ENCODE results near the gene SEC22A.

SEC22A gene

DNA sequence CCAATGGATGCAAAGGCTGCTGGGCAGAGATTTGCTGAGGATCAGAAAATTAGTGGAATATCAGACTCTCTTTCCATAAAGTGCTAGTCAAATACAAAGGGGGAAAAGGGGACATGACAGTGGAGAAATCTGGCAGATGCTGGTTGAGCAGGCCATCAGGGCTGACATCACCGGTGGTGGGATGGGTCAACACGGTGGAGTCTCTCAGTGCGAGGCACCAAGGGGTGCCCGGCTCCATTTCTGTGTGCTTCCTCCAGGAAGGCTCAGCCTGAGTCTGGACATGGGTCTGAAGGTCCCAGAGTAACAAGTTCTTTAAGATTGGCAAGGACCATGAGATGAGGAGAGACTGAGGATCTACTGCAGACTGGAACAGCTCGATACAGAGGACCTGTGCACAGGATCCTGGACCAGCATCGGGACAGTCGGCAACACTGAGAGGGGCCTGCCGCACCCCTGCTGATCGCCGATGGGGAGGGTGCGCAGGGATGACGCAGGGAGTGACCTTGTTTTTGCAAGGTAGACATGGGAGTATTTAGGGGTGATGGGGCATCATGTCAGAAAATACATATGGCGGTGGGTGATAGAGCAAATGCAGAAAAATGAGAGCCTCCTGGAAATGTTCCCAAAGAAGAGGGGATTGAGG is 92.7 kb downstream of the SEC22A start:
- H3K79me2 ChIP-seq (ENCODE audit: insufficient read depth, low read length) = no peaks in the 10 kb centered on the region
- H3F3A ChIP-seq (ENCODE audit: low read depth) = no peaks in the 10 kb centered on the region
- H2AFZ ChIP-seq (ENCODE audit: low read length) = no peak overlapping the region
- H4K20me1 ChIP-seq (ENCODE audit: insufficient read depth, low read length, poor library complexity, severe bottlenecking) = no peaks in the 10 kb centered on the region
- no peak overlapping the region for H3K9ac ChIP-seq (ENCODE audit: low read depth, low read length, poor library complexity, severe bottlenecking)
- no peaks in the 10 kb centered on the region for H3K4me1 ChIP-seq (ENCODE audit: insufficient read depth, low read length, poor library complexity, severe bottlenecking)
- H3K27me3 ChIP-seq (ENCODE audit: insufficient read depth, low read length, poor library complexity, severe bottlenecking) = no peaks in the 10 kb centered on the region
- no peak overlapping the region for H3K4me3 ChIP-seq (ENCODE audit: low read length, poor library complexity, severe bottlenecking)
- H3K9me3 ChIP-seq (ENCODE audit: insufficient read depth, low read depth, low read length) = no peaks in the 10 kb centered on the region
- no peaks in the 10 kb centered on the region for H3K36me3 ChIP-seq (ENCODE audit: insufficient read depth, low read length)
- H3K9me2 ChIP-seq (replicated peaks; ENCODE audit: low read depth, low read length) = no peaks in the 10 kb centered on the region
- TF ChIP-seq EZH2phosphoT487 (IDR thresholded peaks at IDR 0.05; ENCODE audit: borderline replicate concordance) = no peak
- TF ChIP-seq, protein P1, sequence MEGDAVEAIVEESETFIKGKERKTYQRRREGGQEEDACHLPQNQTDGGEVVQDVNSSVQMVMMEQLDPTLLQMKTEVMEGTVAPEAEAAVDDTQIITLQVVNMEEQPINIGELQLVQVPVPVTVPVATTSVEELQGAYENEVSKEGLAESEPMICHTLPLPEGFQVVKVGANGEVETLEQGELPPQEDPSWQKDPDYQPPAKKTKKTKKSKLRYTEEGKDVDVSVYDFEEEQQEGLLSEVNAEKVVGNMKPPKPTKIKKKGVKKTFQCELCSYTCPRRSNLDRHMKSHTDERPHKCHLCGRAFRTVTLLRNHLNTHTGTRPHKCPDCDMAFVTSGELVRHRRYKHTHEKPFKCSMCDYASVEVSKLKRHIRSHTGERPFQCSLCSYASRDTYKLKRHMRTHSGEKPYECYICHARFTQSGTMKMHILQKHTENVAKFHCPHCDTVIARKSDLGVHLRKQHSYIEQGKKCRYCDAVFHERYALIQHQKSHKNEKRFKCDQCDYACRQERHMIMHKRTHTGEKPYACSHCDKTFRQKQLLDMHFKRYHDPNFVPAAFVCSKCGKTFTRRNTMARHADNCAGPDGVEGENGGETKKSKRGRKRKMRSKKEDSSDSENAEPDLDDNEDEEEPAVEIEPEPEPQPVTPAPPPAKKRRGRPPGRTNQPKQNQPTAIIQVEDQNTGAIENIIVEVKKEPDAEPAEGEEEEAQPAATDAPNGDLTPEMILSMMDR (conservative IDR thresholded peaks at IDR 0.05; ENCODE audit: low read length) = no peak
- no peak overlapping the region for H3K4me2 ChIP-seq (ENCODE audit: low read depth, low read length, poor library complexity, severe bottlenecking)

DNA sequence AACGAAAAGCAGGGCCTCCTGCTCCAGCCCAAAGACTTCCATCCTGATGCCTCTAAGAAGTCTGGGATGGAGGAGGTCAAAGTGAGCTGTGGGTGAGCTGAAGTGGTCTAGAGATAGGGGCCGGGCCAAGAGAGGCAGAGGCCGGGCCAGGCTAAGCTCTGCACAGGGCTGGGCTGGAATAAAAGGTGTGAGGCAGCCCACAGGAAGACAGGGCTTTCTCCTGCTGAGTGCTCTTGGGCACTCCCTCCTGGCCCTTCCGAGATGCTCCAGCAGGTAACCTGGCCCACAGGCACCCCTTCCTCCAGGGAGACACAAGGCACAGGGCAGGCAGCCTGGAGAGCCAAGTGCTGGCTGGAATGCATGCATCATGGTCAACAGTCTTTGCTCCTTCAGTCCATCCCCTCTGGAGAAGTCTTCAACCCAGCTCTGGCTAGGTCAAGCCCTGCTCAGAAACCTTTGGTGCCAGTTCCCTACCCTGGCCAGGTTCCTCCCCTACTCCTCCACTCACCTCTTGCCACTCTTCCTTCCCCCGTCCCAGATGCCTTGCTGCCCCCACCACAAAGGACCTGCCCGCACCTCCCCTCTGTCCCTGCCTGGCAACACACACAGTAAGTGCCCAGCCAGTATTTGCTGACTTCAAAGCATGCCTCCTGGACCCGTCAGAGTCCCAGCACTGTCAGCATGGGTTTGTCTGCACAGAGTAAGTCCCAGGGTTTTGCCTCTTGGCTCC is 93.6 kb downstream of the SEC22A start:
- Histone ChIP-seq H3K4me3 (ENCODE audit: low read length, poor library complexity, severe bottlenecking) (no peak overlapping the region), H2AFZ (ENCODE audit: low read length) (no peak overlapping the region), H4K20me1 (ENCODE audit: insufficient read depth, low read length, poor library complexity, severe bottlenecking) (no peaks in the 10 kb centered on the region), H3K4me2 (ENCODE audit: low read depth, low read length, poor library complexity, severe bottlenecking) (no peak overlapping the region), H3F3A (ENCODE audit: low read depth) (no peaks in the 10 kb centered on the region), H3K27me3 (ENCODE audit: insufficient read depth, low read length, poor library complexity, severe bottlenecking) (no peaks in the 10 kb centered on the region), H3K9me3 (ENCODE audit: insufficient read depth, low read depth, low read length) (no peaks in the 10 kb centered on the region), H3K36me3 (ENCODE audit: insufficient read depth, low read length) (no peaks in the 10 kb centered on the region), H3K9ac (ENCODE audit: low read depth, low read length, poor library complexity, severe bottlenecking) (no peak overlapping the region), H3K9me2 (replicated peaks; ENCODE audit: low read depth, low read length) (no peaks in the 10 kb centered on the region), H3K4me1 (ENCODE audit: insufficient read depth, low read length, poor library complexity, severe bottlenecking) (no peaks in the 10 kb centered on the region), H3K79me2 (ENCODE audit: insufficient read depth, low read length) (no peaks in the 10 kb centered on the region)
- TF ChIP-seq, protein P1 (conservative IDR thresholded peaks at IDR 0.05; ENCODE audit: low read length) = no peak
- no peak for TF ChIP-seq EZH2phosphoT487 (IDR thresholded peaks at IDR 0.05; ENCODE audit: borderline replicate concordance)

DNA sequence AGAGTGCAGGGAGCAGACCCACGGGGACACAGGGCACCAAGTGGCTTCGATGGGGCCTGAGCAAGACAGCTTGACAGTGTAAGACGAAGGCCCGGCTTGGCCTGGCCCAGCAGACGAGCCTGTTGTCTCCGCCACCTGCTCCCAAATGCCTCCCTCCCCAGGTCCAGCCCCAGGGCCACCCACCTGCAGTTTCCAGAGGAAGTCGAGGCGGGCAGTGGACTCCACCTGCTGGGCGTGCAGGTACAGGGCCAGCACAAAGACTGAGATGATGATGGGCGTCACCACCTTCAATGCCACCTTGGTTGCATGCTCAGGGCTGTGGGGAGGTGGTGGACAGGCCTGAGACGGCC is 94.1 kb downstream of the SEC22A start:
- no peaks in the 10 kb centered on the region for H3K27me3 ChIP-seq (ENCODE audit: insufficient read depth, low read length, poor library complexity, severe bottlenecking)
- no peak overlapping the region for H2AFZ ChIP-seq (ENCODE audit: low read length)
- H3K4me3 ChIP-seq (ENCODE audit: low read length, poor library complexity, severe bottlenecking) = no peak overlapping the region
- H3F3A ChIP-seq (ENCODE audit: low read depth) = no peaks in the 10 kb centered on the region
- H3K36me3 ChIP-seq (ENCODE audit: insufficient read depth, low read length) = no peaks in the 10 kb centered on the region
- no peaks in the 10 kb centered on the region for H3K79me2 ChIP-seq (ENCODE audit: insufficient read depth, low read length)
- no peaks in the 10 kb centered on the region for H4K20me1 ChIP-seq (ENCODE audit: insufficient read depth, low read length, poor library complexity, severe bottlenecking)
- H3K4me1 ChIP-seq (ENCODE audit: insufficient read depth, low read length, poor library complexity, severe bottlenecking) = no peaks in the 10 kb centered on the region
- TF ChIP-seq EZH2phosphoT487 (IDR thresholded peaks at IDR 0.05; ENCODE audit: borderline replicate concordance) = no peak
- TF ChIP-seq, protein P1 (conservative IDR thresholded peaks at IDR 0.05; ENCODE audit: low read length) = no peak
- H3K9me2 ChIP-seq (replicated peaks; ENCODE audit: low read depth, low read length) = no peaks in the 10 kb centered on the region
- H3K9me3 ChIP-seq (ENCODE audit: insufficient read depth, low read depth, low read length) = no peaks in the 10 kb centered on the region
- H3K9ac ChIP-seq (ENCODE audit: low read depth, low read length, poor library complexity, severe bottlenecking) = no peak overlapping the region
- H3K4me2 ChIP-seq (ENCODE audit: low read depth, low read length, poor library complexity, severe bottlenecking) = no peak overlapping the region
